Panc1 (cell line): Measurements from ENCODE around the gene ERF. TPM values are rescaled to one million over a fixed set of nuclear protein-coding genes. Genes with fewer than 3 reads are reported as not detected.

Experiments
- ATAC-seq: fragments of 200-7000 bp; cut with Tn5 transposase; 2 replicates; pipeline ENCODE4 v1.9.1; 2020; ENCODE audit warnings: mild to moderate bottlenecking, moderate library complexity
- BruUV-seq: library from RNA; stranded (reverse); fragments of 400-500 nt; replicated peaks from 2 replicates; lab custom pipeline; 2021; lab: Mats Ljungman, UMichigan
- CTCF ChIA-PET: fragments of 300-600 bp; sonication (Branson Sonifier 250); formaldehyde crosslinking; loops from one replicate; lab custom pipeline; 2022; ENCODE audit warnings: antibody characterized with exemption; lab: Charles Lee
- POLR2A ChIA-PET: fragments of 300-600 bp; sonication (Branson Sonifier 250); formaldehyde crosslinking; loops from one replicate; lab custom pipeline; 2022; ENCODE audit warnings: antibody characterized with exemption; lab: Charles Lee
- DNase-seq: peaks from one replicate; pipeline ENCODE4 v3.0.0-alpha.2; 2010; ENCODE audit warnings: low read depth, low spot score
- H3K27ac ChIP-seq: 2 replicates; pipeline ENCODE4 v1.5.1; 2011; ENCODE audit warnings: mild to moderate bottlenecking, low read length, inconsistent platforms
- H3K27me3 ChIP-seq: fragments of 200-500 bp; sonication (Bioruptor generic); 2 replicates; pipeline ENCODE4 v1.6.0; 2014; ENCODE audit warnings: low read length, inconsistent platforms; ENCODE audit not compliant: control insufficient read depth, insufficient read depth
- H3K36me3 ChIP-seq: fragments of 200-500 bp; sonication (Bioruptor generic); 2 replicates; pipeline ENCODE4 v1.5.1; 2014; ENCODE audit warnings: inconsistent platforms, mild to moderate bottlenecking, low read length, moderate library complexity; ENCODE audit not compliant: control insufficient read depth, insufficient read depth
- H3K4me1 ChIP-seq: 2 replicates; pipeline ENCODE4 v1.5.1; 2011; ENCODE audit warnings: inconsistent platforms, mild to moderate bottlenecking, low read length, moderate library complexity; ENCODE audit not compliant: control insufficient read depth, insufficient read depth
- H3K4me3 ChIP-seq, 2 experiments: 2 replicates each; pipeline ENCODE4 v1.5.1; 2011 to 2012; ENCODE audit warnings: low read depth in 2 of 2, low read length in 2 of 2, mild to moderate bottlenecking in 2 of 2, inconsistent platforms in 1 of 2, moderate library complexity in 1 of 2
- H3K9me3 ChIP-seq: fragments of 200-500 bp; sonication (Bioruptor generic); 2 replicates; pipeline ENCODE4 v1.5.1; 2014; ENCODE audit warnings: low read depth, mild to moderate bottlenecking, inconsistent platforms, low read length, moderate library complexity; ENCODE audit not compliant: control insufficient read depth, insufficient read depth
- CTCF ChIP-seq: fragments of 450-650 bp; IDR thresholded peaks from 2 replicates; pipeline ENCODE4 v1.5.1; 2017; ENCODE audit warnings: mild to moderate bottlenecking
- POLR2AphosphoS5 ChIP-seq: IDR thresholded peaks from 2 replicates; pipeline ENCODE4 v1.6.1; 2012; ENCODE audit warnings: mild to moderate bottlenecking, low read depth, low read length, moderate library complexity
- REST ChIP-seq, 2 experiments: IDR thresholded peaks; 2 replicates each; pipeline ENCODE4 v1.6.1; 2011 to 2012; ENCODE audit warnings: low read depth in 2 of 2, control low read depth in 1 of 2, low read length in 1 of 2, mild to moderate bottlenecking in 1 of 2, moderate library complexity in 1 of 2; ENCODE audit not compliant: insufficient read depth in 1 of 2
- SIN3A ChIP-seq: IDR thresholded peaks from 2 replicates; pipeline ENCODE4 v1.6.1; 2012; ENCODE audit warnings: low read depth, mild to moderate bottlenecking, low read length, moderate library complexity, borderline replicate concordance; ENCODE audit not compliant: insufficient read depth
- TCF7L2 ChIP-seq: IDR thresholded peaks from 2 replicates; pipeline ENCODE4 v1.6.1; 2011; ENCODE audit warnings: mild to moderate bottlenecking, low read depth, low read length, inconsistent platforms
- in situ Hi-C: cut with HindIII; loops from 2 replicates; pipeline ENCODE4 v1.10.0; 2016; ENCODE audit warnings: low sequenced_read_pairs, low pct_unique_long_range_greater_than_20kb
- intact Hi-C: fragments of 100-400 bp; cut with micrococcal nuclease; formaldehyde crosslinking; loops from one replicate; pipeline ENCODE4 v1.10.0; 2022; ENCODE audit not compliant: unreplicated experiment
- total RNA-seq: library from RNA; stranded (reverse); gene quantifications from one replicate; pipeline ENCODE4 v1.2.1, GENCODE V29; 2021; ENCODE audit not compliant: unreplicated experiment

Gene ERF
- total RNA-seq, 1 experiment from 2014 or later, result 85.7 TPM

DNA sequence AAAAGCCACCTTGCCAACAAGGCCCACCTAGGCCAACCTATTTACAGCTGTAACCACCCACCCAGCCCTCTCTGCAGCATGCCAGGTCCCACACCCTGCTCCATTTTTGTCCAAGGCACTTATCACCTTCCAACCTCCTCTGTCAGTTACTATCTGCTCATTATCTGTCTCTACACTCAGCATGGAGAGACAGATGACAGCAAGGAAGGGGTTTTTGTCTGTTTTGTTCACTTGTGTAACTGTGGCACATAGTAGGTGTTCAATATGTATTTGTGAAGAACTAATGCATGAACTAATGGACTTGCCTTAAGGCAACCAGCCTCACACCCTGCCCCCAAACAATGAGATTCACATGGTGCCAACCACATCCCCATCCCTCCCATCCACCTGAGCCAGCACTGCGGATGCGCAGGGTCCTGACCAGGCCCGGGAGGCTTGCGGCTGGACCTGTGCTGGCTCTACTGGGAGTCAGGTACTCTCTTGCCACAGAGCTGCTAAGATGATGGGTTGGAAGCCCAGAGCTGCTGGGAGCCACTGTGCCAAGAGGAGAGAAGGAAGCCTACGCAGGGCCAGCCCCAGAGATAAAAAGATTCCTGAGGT is 54.7 kb downstream of the ERF start:
- no peaks in the 10 kb centered on the region for H3K4me1 ChIP-seq
- H3K9me3 ChIP-seq, result no peaks in the 10 kb centered on the region
- no TSS peak for BruUV-seq
- H3K27ac ChIP-seq, result no peak overlapping the region
- no peaks in the 10 kb centered on the region; the same call in 1 of the 2 replicates for H3K36me3 ChIP-seq
- ChIA-PET POLR2A (no interaction called here), CTCF (no interaction called here)
- no peak for TF ChIP-seq SIN3A
- TF ChIP-seq CTCF, result no peak
- no peak for TF ChIP-seq TCF7L2
- TF ChIP-seq POLR2AphosphoS5, result no peak
- no peak for TF ChIP-seq REST (IDR thresholded peaks at IDR 0.05; ENCODE audit: insufficient read depth in 1 of 2, low read depth in 2 of 2, low read length in 1 of 2)
- no peak overlapping the region for H3K4me3 ChIP-seq
- intact Hi-C loops (no loop called here), in situ Hi-C loops (no loop called here)
- ATAC-seq (no peak), DNase-seq (no peak)
- H3K27me3 ChIP-seq, result no peaks in the 10 kb centered on the region

GRCh38 chr19:42199440-42200115 is 55.4 kb downstream of the ERF start:
- ChIA-PET CTCF (no interaction called here), POLR2A (no interaction called here)
- DNase-seq (no peak), ATAC-seq (peak; percentile 47)
- no peaks in the 10 kb centered on the region for H3K9me3 ChIP-seq
- no peak overlapping the region for H3K4me3 ChIP-seq
- intact Hi-C loops, result no loop called here
- H3K4me1 ChIP-seq, result no peaks in the 10 kb centered on the region
- TF ChIP-seq TCF7L2, result no peak
- no peak for TF ChIP-seq CTCF
- TF ChIP-seq REST (IDR thresholded peaks at IDR 0.05; ENCODE audit: insufficient read depth in 1 of 2, low read depth in 2 of 2, low read length in 1 of 2), result no peak
- no peak for TF ChIP-seq SIN3A
- no peak for TF ChIP-seq POLR2AphosphoS5
- no peaks in the 10 kb centered on the region for H3K27me3 ChIP-seq
- H3K27ac ChIP-seq, result no peak overlapping the region
- no peaks in the 10 kb centered on the region; the same call in 1 of the 2 replicates for H3K36me3 ChIP-seq
- in situ Hi-C loops, result no loop called here
- BruUV-seq, result no TSS peak
